Measurements from ENCODE around the gene NBPF12.
"Not testable (repeated sequence)": the region's sequence is repeated elsewhere in the genome, so short reads cannot be mapped to it uniquely, and the experiment has no call there.

The NBPF12 gene

GRCh38 chr1:146986450-146986849 is 48.3 kb downstream of the NBPF12 start:
- not testable (repeated sequence) for DNase-seq (ENCODE audit: low read depth, low spot score)

- not testable (repeated sequence) for DNase-seq (ENCODE audit: low read depth, low spot score)
These were observed 49.4 kb downstream of the NBPF12 start for GRCh38 chr1:146987502-146987901.

GRCh38 chr1:146989455-146989854 is 51.3 kb downstream of the NBPF12 start:
- not testable (repeated sequence) for DNase-seq (ENCODE audit: low read depth, low spot score)

- not testable (repeated sequence) for DNase-seq (ENCODE audit: low read depth, low spot score)
These were observed 70.4 kb downstream of the NBPF12 start for GRCh38 chr1:147008495-147008894.

- not testable (repeated sequence) for DNase-seq (ENCODE audit: low read depth, low spot score)
These were observed 88.9 kb downstream of the NBPF12 start for GRCh38 chr1:147026975-147027374.

- DNase-seq (ENCODE audit: low read depth, low spot score), result not testable (repeated sequence)
These were observed 92.0 kb downstream of the NBPF12 start for GRCh38 chr1:147030066-147030653.

- DNase-seq (ENCODE audit: low read depth, low spot score), result no peak
These were observed 101.8 kb downstream of the NBPF12 start for GRCh38 chr1:147039916-147040315.

- not testable (repeated sequence) for DNase-seq (ENCODE audit: low read depth, low spot score)
These were observed 104.8 kb downstream of the NBPF12 start for GRCh38 chr1:147042891-147043290.

GRCh38 chr1:147044511-147044910 is 106.4 kb downstream of the NBPF12 start:
- DNase-seq (ENCODE audit: low read depth, low spot score), result not testable (repeated sequence)

All from activated naive CD8-positive, alpha-beta T cell treated with anti-CD3 and anti-CD28 coated beads, Interleukin-2, amount 50 U/mL, for 16 hours (primary cell).